GM21381 (cell line): Measurements from ENCODE around the gene RABEPK.
"Not testable (repeated sequence)": the region's sequence is repeated elsewhere in the genome, so short reads cannot be mapped to it uniquely, and the experiment has no call there.

Source experiments
- ATAC-seq: cut with Tn5 transposase; IDR thresholded peaks from one replicate; pipeline ENCODE4 v1.9.1; 2021; ENCODE audit warnings: mild to moderate bottlenecking, moderate library complexity; ENCODE audit not compliant: unreplicated experiment

Gene RABEPK

GRCh38 chr9:125243792-125244260, 43.5 kb downstream of the RABEPK start:
- no peak for ATAC-seq

GRCh38 chr9:125246261-125246667, 45.9 kb downstream of the RABEPK start:
- no peak for ATAC-seq

GRCh38 chr9:125254231-125254630, 53.9 kb downstream of the RABEPK start:
- no peak for ATAC-seq

GRCh38 chr9:125255781-125256391, 55.5 kb downstream of the RABEPK start:
- ATAC-seq: no peak

- ATAC-seq: no peak
These were observed 57.9 kb downstream of the RABEPK start for GRCh38 chr9:125258160-125258785.

GRCh38 chr9:125258832-125259534, 58.6 kb downstream of the RABEPK start:
- ATAC-seq: no peak

- no peak for ATAC-seq
These were observed 60.2 kb downstream of the RABEPK start for GRCh38 chr9:125260561-125260960.

- ATAC-seq: peak; percentile 90
These were observed 61.4 kb downstream of the RABEPK start, which contains the start of gene GAPVD1 for GRCh38 chr9:125261501-125262293. GAPVD1 (plus strand) TSS chr9:125261826; CDS start chr9:125298922, 37,096 bp downstream.

GRCh38 chr9:125262294-125262991, 62.1 kb downstream of the RABEPK start:
- no peak for ATAC-seq

- not testable (repeated sequence) for ATAC-seq
These were observed 63.7 kb downstream of the RABEPK start for GRCh38 chr9:125264068-125264467.

- ATAC-seq: no peak
These were observed 68.2 kb downstream of the RABEPK start for GRCh38 chr9:125268394-125269013.

- no peak for ATAC-seq
These were observed 68.7 kb downstream of the RABEPK start for GRCh38 chr9:125269014-125269397.

GRCh38 chr9:125271081-125271480, 70.7 kb downstream of the RABEPK start:
- ATAC-seq: no peak

GRCh38 chr9:125272697-125273096, 72.4 kb downstream of the RABEPK start:
- no peak for ATAC-seq

GRCh38 chr9:125276771-125277170, 76.4 kb downstream of the RABEPK start:
- ATAC-seq: no peak

- no peak for ATAC-seq
These were observed 77.1 kb downstream of the RABEPK start for GRCh38 chr9:125277411-125277810.

- ATAC-seq: no peak
These were observed 80.6 kb downstream of the RABEPK start for GRCh38 chr9:125280945-125281344.
